ENCODE measurements around the gene MTUS2. TPM values are rescaled to one million over a fixed set of nuclear protein-coding genes. Genes with fewer than 3 reads are reported as not detected.

The MTUS2 gene
- total and polyA plus RNA-seq, 8 donors: 0.12 to 28.1 (median 3.5) TPM; not detected in 1

- H3K9me3 ChIP-seq: no peaks in the 10 kb centered on the region
- intact Hi-C loops (cut with DNase I; ENCODE audit: low total_unique reads): no loop called here
Measured at GRCh38 chr13:29434217-29434945, 614.2 kb downstream of the MTUS2 start.

GRCh38 chr13:29435125-29435911 is 615.2 kb downstream of the MTUS2 start:
- Histone ChIP-seq H3K27me3 (peaks cover 0 to 4% (median 0%) of the 10 kb centered on the region in 3 donors), H3K4me3 (no peak overlapping the region), H3K4me1 (peaks cover 0 to 33% (median 5%) of the 10 kb centered on the region in 4 donors), H3K27ac (peak overlapping the region in 4 of 5 donors; percentile 28 to 86 (median 52)), H3K36me3 (no peaks in the 10 kb centered on the region), H3K9me3 (no peaks in the 10 kb centered on the region)
- TF ChIP-seq POLR2AphosphoS5 (IDR thresholded peaks at IDR 0.05): peak; percentile 49 to 75 (median 73)
- TF ChIP-seq EP300 (IDR thresholded peaks at IDR 0.05): no peak
- intact Hi-C loops (cut with DNase I; ENCODE audit: low total_unique reads): no loop called here
- DNase-seq: peak in 1 of 2 donors; percentile 85
- 62 to 74% (median 69%) methylated on average over 6 of the region's 6 CpGs for WGBS, 5 donors

More at GRCh38 chr13:29434217-29434945, 614.2 kb downstream of the MTUS2 start:
- 71 to 82% (median 74%) methylated on average over 8 of the region's 8 CpGs for WGBS, 5 donors
- Histone ChIP-seq H3K36me3 (no peaks in the 10 kb centered on the region), H3K4me1 (peaks cover 0 to 35% (median 5%) of the 10 kb centered on the region in 4 donors), H3K4me3 (no peak overlapping the region), H3K27me3 (peaks cover 0 to 8% (median under 1%) of the 10 kb centered on the region in 3 donors), H3K27ac (peak overlapping the region in 2 of 5 donors; percentile 68 to 86)
- no peak for TF ChIP-seq POLR2A (IDR thresholded peaks at IDR 0.05)
- no peak for TF ChIP-seq CTCF (IDR thresholded peaks at IDR 0.05)
- no peak for TF ChIP-seq POLR2AphosphoS5 (IDR thresholded peaks at IDR 0.05)
- no peak for TF ChIP-seq EP300 (IDR thresholded peaks at IDR 0.05)
- peak in 1 of 2 donors; percentile 15 for DNase-seq

- 27 to 86% (median 84%) methylated on average over 1 of the region's 1 CpG for WGBS, 5 donors
- H3K27ac ChIP-seq: peak overlapping the region in 4 of 5 donors; percentile 28 to 86 (median 52)
Measured at GRCh38 chr13:29436291-29436690, 616.2 kb downstream of the MTUS2 start.

GRCh38 chr13:29436721-29437280 is 616.7 kb downstream of the MTUS2 start:
- no peak overlapping the region for H3K4me3 ChIP-seq
- H3K4me1 ChIP-seq: peaks cover 0 to 33% (median 5%) of the 10 kb centered on the region in 4 donors
- TF ChIP-seq POLR2A (IDR thresholded peaks at IDR 0.05): no peak
- WGBS, 5 donors: 73 to 85% (median 81%) methylated on average over 3 of the region's 3 CpGs
- peak overlapping the region in 2 of 5 donors; percentile 68 to 86 for H3K27ac ChIP-seq
- no peaks in the 10 kb centered on the region for H3K9me3 ChIP-seq
- peaks cover 0 to 4% (median 0%) of the 10 kb centered on the region in 3 donors for H3K27me3 ChIP-seq
- intact Hi-C loops (cut with DNase I; ENCODE audit: low total_unique reads): no loop called here
- peak in 1 of 2 donors; percentile 16 for DNase-seq
- H3K36me3 ChIP-seq: no peaks in the 10 kb centered on the region

More at GRCh38 chr13:29436291-29436690, 616.2 kb downstream of the MTUS2 start:
- DNase-seq: no peak
- no peaks in the 10 kb centered on the region for H3K36me3 ChIP-seq
- H3K9me3 ChIP-seq: no peaks in the 10 kb centered on the region
- intact Hi-C loops (cut with DNase I; ENCODE audit: low total_unique reads): no loop called here
- H3K4me1 ChIP-seq: peaks cover 0 to 33% (median 5%) of the 10 kb centered on the region in 4 donors
- TF ChIP-seq EP300 (IDR thresholded peaks at IDR 0.05) (no peak), CTCF (IDR thresholded peaks at IDR 0.05) (no peak), POLR2AphosphoS5 (IDR thresholded peaks at IDR 0.05) (peak in 1 of 3 donors; percentile 72), POLR2A (IDR thresholded peaks at IDR 0.05) (no peak)
- H3K27me3 ChIP-seq: peaks cover 0 to 4% (median 0%) of the 10 kb centered on the region in 3 donors
- H3K4me3 ChIP-seq: no peak overlapping the region

GRCh38 chr13:29438769-29439168 is 618.6 kb downstream of the MTUS2 start:
- H3K27me3 ChIP-seq: no peaks in the 10 kb centered on the region
- TF ChIP-seq EP300 (IDR thresholded peaks at IDR 0.05) (no peak), POLR2AphosphoS5 (IDR thresholded peaks at IDR 0.05) (no peak), POLR2A (IDR thresholded peaks at IDR 0.05) (no peak)
- DNase-seq: no peak
- H3K4me3 ChIP-seq: no peak overlapping the region
- no peaks in the 10 kb centered on the region for H3K36me3 ChIP-seq
- intact Hi-C loops (cut with DNase I; ENCODE audit: low total_unique reads): no loop called here
- H3K4me1 ChIP-seq: peaks cover 0 to 32% (median 3%) of the 10 kb centered on the region in 4 donors
- no peak overlapping the region for H3K27ac ChIP-seq
- H3K9me3 ChIP-seq: no peaks in the 10 kb centered on the region
- WGBS, 5 donors: 63 to 74% (median 68%) methylated on average over 8 of the region's 8 CpGs

Measured in stomach (tissue), 9 donors.